Measurements from ENCODE around the gene SEPTIN3. TPM values are rescaled to one million over a fixed set of nuclear protein-coding genes. Genes with fewer than 3 reads are reported as not detected.

SEPTIN3 gene
- total RNA-seq, 2 donors from 2014 or later, result 0.52 TPM; not detected in 1

- no peak overlapping the region for H3K4me3 ChIP-seq
- intact Hi-C loops (cut with DNase I), result loop anchor here (5.0 kb wide), 1 partner anchor 188 kb away; no protein-coding TSS in a partner anchor
- ATAC-seq (no peak), DNase-seq (no peak)
- TF ChIP-seq POLR2A (IDR thresholded peaks at IDR 0.05), result no peak
- TF ChIP-seq CTCF (IDR thresholded peaks at IDR 0.05), result no peak
- 85 to 100% methylated on average over 3 to 4 of the region's 4 CpGs for WGBS, 2 donors
- H3K27me3 ChIP-seq, result no peaks in the 10 kb centered on the region
- H3K9me3 ChIP-seq, result no peaks in the 10 kb centered on the region
- no peak overlapping the region for H3K27ac ChIP-seq
- no peaks in the 10 kb centered on the region for H3K4me1 ChIP-seq
- H3K36me3 ChIP-seq (replicated peaks in 1 of 2; ENCODE audit: insufficient read depth in 1 of 2, low read depth in 2 of 2), result no peaks in the 10 kb centered on the region
Measured at GRCh38 chr22:41935015-41935351, 34.3 kb upstream of the SEPTIN3 start.

- H3K36me3 ChIP-seq (replicated peaks in 1 of 2; ENCODE audit: insufficient read depth in 1 of 2, low read depth in 2 of 2), result no peaks in the 10 kb centered on the region
- no peak overlapping the region for H3K27ac ChIP-seq
- H3K27me3 ChIP-seq, result no peaks in the 10 kb centered on the region
- WGBS, 2 donors, result 92 to 95% methylated on average over 9 of the region's 9 CpGs
- no peak for DNase-seq
- H3K9me3 ChIP-seq, result no peaks in the 10 kb centered on the region
- H3K4me3 ChIP-seq, result no peak overlapping the region
- intact Hi-C loops (cut with DNase I), result loop anchor here (5.0 kb wide), 1 partner anchor 188 kb away; no protein-coding TSS in a partner anchor
- H3K4me1 ChIP-seq, result no peaks in the 10 kb centered on the region
- TF ChIP-seq POLR2A (IDR thresholded peaks at IDR 0.05) (no peak), CTCF (IDR thresholded peaks at IDR 0.05) (no peak)
- ATAC-seq, result no peak
Measured at GRCh38 chr22:41935509-41935908, 33.7 kb upstream of the SEPTIN3 start.

GRCh38 chr22:41936894-41937169, 32.4 kb upstream of the SEPTIN3 start:
- ATAC-seq (no peak), DNase-seq (no peak)
- intact Hi-C loops (cut with DNase I), result loop anchor here (5.0 kb wide), 1 partner anchor 190 kb away; no protein-coding TSS in a partner anchor
- 81 to 90% methylated on average over 2 of the region's 2 CpGs for WGBS, 2 donors
- Histone ChIP-seq H3K4me1 (peaks cover 6% of the 10 kb centered on the region), H3K27ac (no peak overlapping the region), H3K27me3 (no peaks in the 10 kb centered on the region), H3K9me3 (no peaks in the 10 kb centered on the region), H3K36me3 (replicated peaks in 1 of 2; ENCODE audit: insufficient read depth in 1 of 2, low read depth in 2 of 2) (no peaks in the 10 kb centered on the region), H3K4me3 (no peak overlapping the region)
- no peak for TF ChIP-seq CTCF (IDR thresholded peaks at IDR 0.05)
- no peak for TF ChIP-seq POLR2A (IDR thresholded peaks at IDR 0.05)

GRCh38 chr22:41939981-41940831, 29.0 kb upstream of the SEPTIN3 start:
- WGBS, 2 donors, result 81 to 85% methylated on average over 11 to 13 of the region's 13 CpGs
- H3K27me3 ChIP-seq, result no peaks in the 10 kb centered on the region
- no peak for ATAC-seq
- intact Hi-C loops (cut with DNase I), result loop anchor here (5.0 to 10.0 kb wide), 3 partner anchors 118 to 235 kb away; no protein-coding TSS in a partner anchor
- H3K36me3 ChIP-seq (replicated peaks in 1 of 2; ENCODE audit: insufficient read depth in 1 of 2, low read depth in 2 of 2), result no peaks in the 10 kb centered on the region
- no peaks in the 10 kb centered on the region for H3K9me3 ChIP-seq
- peak in 2 of 4 donors; percentile 26 to 53 for DNase-seq
- peak overlapping the region in 1 of 4 donors; percentile 22 for H3K27ac ChIP-seq
- H3K4me3 ChIP-seq, result no peak overlapping the region
- TF ChIP-seq CTCF (IDR thresholded peaks at IDR 0.05), result no peak
- peak in 2 of 3 donors; percentile 23 for TF ChIP-seq POLR2A (IDR thresholded peaks at IDR 0.05)
- H3K4me1 ChIP-seq, result peaks cover 6% of the 10 kb centered on the region

Data from body of pancreas (tissue), 4 donors.